ENCODE measurements around the gene ADGRL3.

The ADGRL3 gene

DNA sequence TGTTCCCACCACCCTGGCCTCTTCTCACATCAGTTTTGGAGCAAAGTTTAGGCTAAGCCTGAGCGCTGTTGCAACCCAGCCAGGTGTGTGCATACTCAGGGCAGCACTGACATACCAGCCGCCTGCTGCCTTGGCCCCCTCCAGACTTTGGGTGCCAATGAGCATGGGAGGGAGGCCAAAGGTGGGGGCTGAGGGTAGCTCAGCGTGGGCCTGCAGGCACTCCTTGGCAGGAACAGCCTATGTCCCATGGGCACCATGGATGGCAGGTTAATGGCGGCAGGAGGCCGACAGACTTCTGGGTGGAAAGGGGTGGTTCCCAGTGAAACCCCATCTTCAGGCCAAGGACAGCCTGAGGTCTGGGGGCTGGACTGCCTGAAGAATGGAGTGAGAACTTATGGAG lies 462.2 kb downstream of the ADGRL3 start:
- Histone ChIP-seq H3K36me3 (ENCODE audit: control insufficient read depth in 2 of 2, insufficient read depth in 1 of 2, low read length in 2 of 2) (peaks cover 0 to 5% of the 10 kb centered on the region in 2 experiments; a peak in 1 of 3 replicates), H3K27ac (ENCODE audit: extremely low read depth, low read depth, low read length) (no peak overlapping the region), H3K9me3 (ENCODE audit: control insufficient read depth, insufficient read depth, low read depth, low read length) (no peaks in the 10 kb centered on the region), H3K4me1 (ENCODE audit: control insufficient read depth, insufficient read depth, low read length) (no peaks in the 10 kb centered on the region), H3K4me3 (ENCODE audit: low read depth, low read length) (no peak overlapping the region)
- POLR2A ChIA-PET, result no interaction called here
- CTCF ChIA-PET, result no interaction called here
- TF ChIP-seq ZNF366 (tag by site-specific recombination; conservative IDR thresholded peaks at IDR 0.05) (no peak), ZNF549 (tag by site-specific recombination; IDR thresholded peaks at IDR 0.05) (no peak), ZFHX2 (tag by site-specific recombination; conservative IDR thresholded peaks at IDR 0.05) (no peak), ZNF837 (tag by site-specific recombination; IDR thresholded peaks at IDR 0.05) (no peak), ZNF747 (tag by site-specific recombination; IDR thresholded peaks at IDR 0.05) (no peak), ZNF48 (tag by site-specific recombination; IDR thresholded peaks at IDR 0.05) (no peak), ZNF514 (tag by site-specific recombination; IDR thresholded peaks at IDR 0.05) (no peak), ZNF16 (tag by site-specific recombination; IDR thresholded peaks at IDR 0.05; ENCODE audit: low read depth) (no peak), ZNF302 (tag by site-specific recombination; IDR thresholded peaks at IDR 0.05; ENCODE audit: low read depth) (no peak), ZNF677 (tag by site-specific recombination; IDR thresholded peaks at IDR 0.05) (no peak)
- TF ChIP-seq, protein P1, sequence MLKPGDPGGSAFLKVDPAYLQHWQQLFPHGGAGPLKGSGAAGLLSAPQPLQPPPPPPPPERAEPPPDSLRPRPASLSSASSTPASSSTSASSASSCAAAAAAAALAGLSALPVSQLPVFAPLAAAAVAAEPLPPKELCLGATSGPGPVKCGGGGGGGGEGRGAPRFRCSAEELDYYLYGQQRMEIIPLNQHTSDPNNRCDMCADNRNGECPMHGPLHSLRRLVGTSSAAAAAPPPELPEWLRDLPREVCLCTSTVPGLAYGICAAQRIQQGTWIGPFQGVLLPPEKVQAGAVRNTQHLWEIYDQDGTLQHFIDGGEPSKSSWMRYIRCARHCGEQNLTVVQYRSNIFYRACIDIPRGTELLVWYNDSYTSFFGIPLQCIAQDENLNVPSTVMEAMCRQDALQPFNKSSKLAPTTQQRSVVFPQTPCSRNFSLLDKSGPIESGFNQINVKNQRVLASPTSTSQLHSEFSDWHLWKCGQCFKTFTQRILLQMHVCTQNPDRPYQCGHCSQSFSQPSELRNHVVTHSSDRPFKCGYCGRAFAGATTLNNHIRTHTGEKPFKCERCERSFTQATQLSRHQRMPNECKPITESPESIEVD (tag by site-specific recombination; IDR thresholded peaks at IDR 0.05), result no peak
- TF ChIP-seq, protein P2, sequence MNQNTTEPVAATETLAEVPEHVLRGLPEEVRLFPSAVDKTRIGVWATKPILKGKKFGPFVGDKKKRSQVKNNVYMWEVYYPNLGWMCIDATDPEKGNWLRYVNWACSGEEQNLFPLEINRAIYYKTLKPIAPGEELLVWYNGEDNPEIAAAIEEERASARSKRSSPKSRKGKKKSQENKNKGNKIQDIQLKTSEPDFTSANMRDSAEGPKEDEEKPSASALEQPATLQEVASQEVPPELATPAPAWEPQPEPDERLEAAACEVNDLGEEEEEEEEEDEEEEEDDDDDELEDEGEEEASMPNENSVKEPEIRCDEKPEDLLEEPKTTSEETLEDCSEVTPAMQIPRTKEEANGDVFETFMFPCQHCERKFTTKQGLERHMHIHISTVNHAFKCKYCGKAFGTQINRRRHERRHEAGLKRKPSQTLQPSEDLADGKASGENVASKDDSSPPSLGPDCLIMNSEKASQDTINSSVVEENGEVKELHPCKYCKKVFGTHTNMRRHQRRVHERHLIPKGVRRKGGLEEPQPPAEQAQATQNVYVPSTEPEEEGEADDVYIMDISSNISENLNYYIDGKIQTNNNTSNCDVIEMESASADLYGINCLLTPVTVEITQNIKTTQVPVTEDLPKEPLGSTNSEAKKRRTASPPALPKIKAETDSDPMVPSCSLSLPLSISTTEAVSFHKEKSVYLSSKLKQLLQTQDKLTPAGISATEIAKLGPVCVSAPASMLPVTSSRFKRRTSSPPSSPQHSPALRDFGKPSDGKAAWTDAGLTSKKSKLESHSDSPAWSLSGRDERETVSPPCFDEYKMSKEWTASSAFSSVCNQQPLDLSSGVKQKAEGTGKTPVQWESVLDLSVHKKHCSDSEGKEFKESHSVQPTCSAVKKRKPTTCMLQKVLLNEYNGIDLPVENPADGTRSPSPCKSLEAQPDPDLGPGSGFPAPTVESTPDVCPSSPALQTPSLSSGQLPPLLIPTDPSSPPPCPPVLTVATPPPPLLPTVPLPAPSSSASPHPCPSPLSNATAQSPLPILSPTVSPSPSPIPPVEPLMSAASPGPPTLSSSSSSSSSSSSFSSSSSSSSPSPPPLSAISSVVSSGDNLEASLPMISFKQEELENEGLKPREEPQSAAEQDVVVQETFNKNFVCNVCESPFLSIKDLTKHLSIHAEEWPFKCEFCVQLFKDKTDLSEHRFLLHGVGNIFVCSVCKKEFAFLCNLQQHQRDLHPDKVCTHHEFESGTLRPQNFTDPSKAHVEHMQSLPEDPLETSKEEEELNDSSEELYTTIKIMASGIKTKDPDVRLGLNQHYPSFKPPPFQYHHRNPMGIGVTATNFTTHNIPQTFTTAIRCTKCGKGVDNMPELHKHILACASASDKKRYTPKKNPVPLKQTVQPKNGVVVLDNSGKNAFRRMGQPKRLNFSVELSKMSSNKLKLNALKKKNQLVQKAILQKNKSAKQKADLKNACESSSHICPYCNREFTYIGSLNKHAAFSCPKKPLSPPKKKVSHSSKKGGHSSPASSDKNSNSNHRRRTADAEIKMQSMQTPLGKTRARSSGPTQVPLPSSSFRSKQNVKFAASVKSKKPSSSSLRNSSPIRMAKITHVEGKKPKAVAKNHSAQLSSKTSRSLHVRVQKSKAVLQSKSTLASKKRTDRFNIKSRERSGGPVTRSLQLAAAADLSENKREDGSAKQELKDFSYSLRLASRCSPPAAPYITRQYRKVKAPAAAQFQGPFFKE (tag by site-specific recombination; IDR thresholded peaks at IDR 0.05; ENCODE audit: borderline replicate concordance), result no peak

DNA sequence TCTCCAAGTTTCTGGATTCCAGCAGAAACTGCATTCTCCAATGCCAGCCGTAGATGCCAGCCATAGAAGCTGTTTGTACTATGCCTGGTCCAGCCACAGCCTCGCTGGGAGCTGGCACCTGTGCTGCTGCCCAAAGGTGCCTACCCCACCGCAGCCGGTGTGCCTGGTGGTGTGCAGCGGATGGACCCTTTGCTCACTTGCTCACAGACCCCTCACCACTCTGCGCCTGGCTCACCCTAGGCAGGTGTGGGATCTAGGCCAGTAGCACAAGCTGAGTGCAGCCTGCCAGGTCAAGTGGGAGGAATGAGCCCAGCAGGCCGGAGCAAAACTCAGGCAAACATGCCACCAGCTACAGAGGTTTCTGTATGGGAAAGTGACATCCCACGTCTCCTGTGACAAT lies 463.2 kb downstream of the ADGRL3 start:
- peaks cover 0 to 5% of the 10 kb centered on the region in 2 experiments; a peak in 1 of 3 replicates for H3K36me3 ChIP-seq (ENCODE audit: control insufficient read depth in 2 of 2, insufficient read depth in 1 of 2, low read length in 2 of 2)
- POLR2A ChIA-PET, result no interaction called here
- H3K4me1 ChIP-seq (ENCODE audit: control insufficient read depth, insufficient read depth, low read length), result no peaks in the 10 kb centered on the region
- H3K4me3 ChIP-seq (ENCODE audit: low read depth, low read length), result no peak overlapping the region
- CTCF ChIA-PET, result no interaction called here
- no peaks in the 10 kb centered on the region for H3K9me3 ChIP-seq (ENCODE audit: control insufficient read depth, insufficient read depth, low read depth, low read length)
- no peak overlapping the region for H3K27ac ChIP-seq (ENCODE audit: extremely low read depth, low read depth, low read length)
- TF ChIP-seq ZNF37A (tag by site-specific recombination; IDR thresholded peaks at IDR 0.05) (no peak), BCL11A (tag by site-specific recombination; IDR thresholded peaks at IDR 0.05; ENCODE audit: low read depth) (no peak), REPIN1 (tag by site-specific recombination; IDR thresholded peaks at IDR 0.05; ENCODE audit: low read depth) (no peak), ZBTB48 (tag by site-specific recombination; IDR thresholded peaks at IDR 0.05) (no peak), ZBTB17 (tag by site-specific recombination; IDR thresholded peaks at IDR 0.05) (no peak), EGR2 (tag by site-specific recombination; IDR thresholded peaks at IDR 0.05; ENCODE audit: low read depth) (no peak), ZFP3 (tag by site-specific recombination; IDR thresholded peaks at IDR 0.05; ENCODE audit: low read depth) (no peak), ZNF223 (tag by site-specific recombination; IDR thresholded peaks at IDR 0.05) (no peak), ZBTB21 (tag by site-specific recombination; IDR thresholded peaks at IDR 0.05) (no peak), ZNF239 (tag by site-specific recombination; IDR thresholded peaks at IDR 0.05) (no peak)
- TF ChIP-seq, protein P3, sequence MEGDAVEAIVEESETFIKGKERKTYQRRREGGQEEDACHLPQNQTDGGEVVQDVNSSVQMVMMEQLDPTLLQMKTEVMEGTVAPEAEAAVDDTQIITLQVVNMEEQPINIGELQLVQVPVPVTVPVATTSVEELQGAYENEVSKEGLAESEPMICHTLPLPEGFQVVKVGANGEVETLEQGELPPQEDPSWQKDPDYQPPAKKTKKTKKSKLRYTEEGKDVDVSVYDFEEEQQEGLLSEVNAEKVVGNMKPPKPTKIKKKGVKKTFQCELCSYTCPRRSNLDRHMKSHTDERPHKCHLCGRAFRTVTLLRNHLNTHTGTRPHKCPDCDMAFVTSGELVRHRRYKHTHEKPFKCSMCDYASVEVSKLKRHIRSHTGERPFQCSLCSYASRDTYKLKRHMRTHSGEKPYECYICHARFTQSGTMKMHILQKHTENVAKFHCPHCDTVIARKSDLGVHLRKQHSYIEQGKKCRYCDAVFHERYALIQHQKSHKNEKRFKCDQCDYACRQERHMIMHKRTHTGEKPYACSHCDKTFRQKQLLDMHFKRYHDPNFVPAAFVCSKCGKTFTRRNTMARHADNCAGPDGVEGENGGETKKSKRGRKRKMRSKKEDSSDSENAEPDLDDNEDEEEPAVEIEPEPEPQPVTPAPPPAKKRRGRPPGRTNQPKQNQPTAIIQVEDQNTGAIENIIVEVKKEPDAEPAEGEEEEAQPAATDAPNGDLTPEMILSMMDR (tag by site-specific recombination; IDR thresholded peaks at IDR 0.05), result no peak
- TF ChIP-seq, protein P4, sequence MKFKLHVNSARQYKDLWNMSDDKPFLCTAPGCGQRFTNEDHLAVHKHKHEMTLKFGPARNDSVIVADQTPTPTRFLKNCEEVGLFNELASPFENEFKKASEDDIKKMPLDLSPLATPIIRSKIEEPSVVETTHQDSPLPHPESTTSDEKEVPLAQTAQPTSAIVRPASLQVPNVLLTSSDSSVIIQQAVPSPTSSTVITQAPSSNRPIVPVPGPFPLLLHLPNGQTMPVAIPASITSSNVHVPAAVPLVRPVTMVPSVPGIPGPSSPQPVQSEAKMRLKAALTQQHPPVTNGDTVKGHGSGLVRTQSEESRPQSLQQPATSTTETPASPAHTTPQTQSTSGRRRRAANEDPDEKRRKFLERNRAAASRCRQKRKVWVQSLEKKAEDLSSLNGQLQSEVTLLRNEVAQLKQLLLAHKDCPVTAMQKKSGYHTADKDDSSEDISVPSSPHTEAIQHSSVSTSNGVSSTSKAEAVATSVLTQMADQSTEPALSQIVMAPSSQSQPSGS (tag by site-specific recombination; IDR thresholded peaks at IDR 0.05; ENCODE audit: low read depth), result no peak
- TF ChIP-seq, protein P5, sequence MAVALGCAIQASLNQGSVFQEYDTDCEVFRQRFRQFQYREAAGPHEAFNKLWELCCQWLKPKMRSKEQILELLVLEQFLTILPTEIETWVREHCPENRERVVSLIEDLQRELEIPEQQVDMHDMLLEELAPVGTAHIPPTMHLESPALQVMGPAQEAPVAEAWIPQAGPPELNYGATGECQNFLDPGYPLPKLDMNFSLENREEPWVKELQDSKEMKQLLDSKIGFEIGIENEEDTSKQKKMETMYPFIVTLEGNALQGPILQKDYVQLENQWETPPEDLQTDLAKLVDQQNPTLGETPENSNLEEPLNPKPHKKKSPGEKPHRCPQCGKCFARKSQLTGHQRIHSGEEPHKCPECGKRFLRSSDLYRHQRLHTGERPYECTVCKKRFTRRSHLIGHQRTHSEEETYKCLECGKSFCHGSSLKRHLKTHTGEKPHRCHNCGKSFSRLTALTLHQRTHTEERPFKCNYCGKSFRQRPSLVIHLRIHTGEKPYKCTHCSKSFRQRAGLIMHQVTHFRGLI (tag by site-specific recombination; IDR thresholded peaks at IDR 0.05), result no peak

Measured in HEK293 (cell line).